ENCODE measurements around the gene BCL11B. TPM values are rescaled to one million over a fixed set of nuclear protein-coding genes. Genes with fewer than 3 reads are reported as not detected.

BCL11B gene
- total and polyA plus RNA-seq, 2 donors (not counting 1 experiment from before 2014, with no cell fraction given) = 0.33 to 0.42 TPM

DNA sequence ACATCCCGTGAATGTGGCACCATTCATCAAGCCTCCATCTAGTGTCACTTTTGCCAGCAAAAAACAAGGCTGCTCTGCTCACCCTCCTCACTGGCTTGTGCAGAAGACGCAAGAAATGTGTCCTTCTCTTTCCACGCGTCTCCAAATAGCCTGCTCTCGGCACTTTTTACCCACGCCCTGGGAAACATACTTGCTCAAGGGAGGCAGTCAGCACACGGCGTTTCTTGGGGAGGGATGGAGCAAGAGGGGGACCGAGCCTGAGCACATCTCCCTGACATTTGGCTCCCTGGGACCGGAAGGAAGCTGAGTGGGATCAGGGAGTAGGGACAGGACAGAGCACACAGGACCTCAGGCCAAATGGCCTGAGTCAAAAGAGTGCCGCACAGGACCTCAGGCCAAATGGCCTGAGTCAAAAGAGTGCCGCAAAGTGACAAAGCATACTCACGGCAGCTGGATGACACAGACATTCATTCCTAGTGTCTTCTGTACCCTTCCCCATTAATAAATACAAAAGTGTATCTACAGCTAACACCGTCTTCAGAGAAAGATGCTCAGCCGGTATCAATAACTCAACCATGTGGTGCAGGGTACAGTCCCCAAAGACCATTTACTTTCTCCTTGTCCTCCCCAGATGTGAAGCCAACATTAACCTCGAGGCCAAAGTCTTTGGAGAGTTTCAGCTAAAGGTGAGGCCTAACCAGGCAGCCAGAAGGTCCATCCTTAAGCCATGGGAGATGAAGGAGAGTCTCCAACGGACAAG, 7.1 kb downstream of the BCL11B start:
- TF ChIP-seq EZH2 (IDR thresholded peaks at IDR 0.05; ENCODE audit: borderline replicate concordance, insufficient read depth, low read depth, low read length, poor library complexity, severe bottlenecking) = no peak
- TF ChIP-seq, protein P1, sequence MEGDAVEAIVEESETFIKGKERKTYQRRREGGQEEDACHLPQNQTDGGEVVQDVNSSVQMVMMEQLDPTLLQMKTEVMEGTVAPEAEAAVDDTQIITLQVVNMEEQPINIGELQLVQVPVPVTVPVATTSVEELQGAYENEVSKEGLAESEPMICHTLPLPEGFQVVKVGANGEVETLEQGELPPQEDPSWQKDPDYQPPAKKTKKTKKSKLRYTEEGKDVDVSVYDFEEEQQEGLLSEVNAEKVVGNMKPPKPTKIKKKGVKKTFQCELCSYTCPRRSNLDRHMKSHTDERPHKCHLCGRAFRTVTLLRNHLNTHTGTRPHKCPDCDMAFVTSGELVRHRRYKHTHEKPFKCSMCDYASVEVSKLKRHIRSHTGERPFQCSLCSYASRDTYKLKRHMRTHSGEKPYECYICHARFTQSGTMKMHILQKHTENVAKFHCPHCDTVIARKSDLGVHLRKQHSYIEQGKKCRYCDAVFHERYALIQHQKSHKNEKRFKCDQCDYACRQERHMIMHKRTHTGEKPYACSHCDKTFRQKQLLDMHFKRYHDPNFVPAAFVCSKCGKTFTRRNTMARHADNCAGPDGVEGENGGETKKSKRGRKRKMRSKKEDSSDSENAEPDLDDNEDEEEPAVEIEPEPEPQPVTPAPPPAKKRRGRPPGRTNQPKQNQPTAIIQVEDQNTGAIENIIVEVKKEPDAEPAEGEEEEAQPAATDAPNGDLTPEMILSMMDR (IDR thresholded peaks at IDR 0.05) = no peak
- 46% methylated on average over 15 of the region's 17 CpGs for WGBS (ENCODE audit: insufficient coverage)

More for the DNA sequence above, 7.1 kb downstream of the BCL11B start:
- Mint-ChIP-seq H3K27ac (no peak overlapping the region), H3K4me3 (no peak overlapping the region), H3K9me3 (ENCODE audit: insufficient read depth) (no peaks in the 10 kb centered on the region), H3K27me3 (peaks cover 71% of the 10 kb centered on the region), H3K4me1 (peaks cover 13% of the 10 kb centered on the region)
- DNase-seq = no peak
- Histone ChIP-seq H3K36me3 (replicated peaks in 1 of 2; ENCODE audit: control extremely low read depth in 1 of 2, control insufficient read depth in 1 of 2, extremely low read depth in 1 of 2, insufficient read depth in 2 of 2, low read length in 1 of 2) (no peaks in the 10 kb centered on the region), H2AFZ (ENCODE audit: insufficient read depth, low read depth, low read length, poor library complexity, severe bottlenecking) (no peak overlapping the region), H3K9me3 (ENCODE audit: control extremely low read depth in 1 of 3, control insufficient read depth in 2 of 3, insufficient read depth in 1 of 3, low read length in 2 of 3) (peaks cover 0 to 4% (median 2%) of the 10 kb centered on the region in 3 donors), H3K27ac (ENCODE audit: low read length in 2 of 2) (no peak overlapping the region), H3K9ac (ENCODE audit: low read length) (no peak overlapping the region), H3K4me3 (ENCODE audit: control extremely low read depth in 1 of 5, extremely low read depth in 1 of 5, insufficient read depth in 1 of 5, low read depth in 2 of 5, low read length in 4 of 5) (no peak overlapping the region), H4K20me1 (ENCODE audit: control insufficient read depth, insufficient read depth, low read length, poor library complexity, severe bottlenecking) (no peaks in the 10 kb centered on the region), H3K4me1 (ENCODE audit: control insufficient read depth in 2 of 2, insufficient read depth in 2 of 2, low read length in 2 of 2) (peaks cover 5 to 9% of the 10 kb centered on the region in 2 donors), H3K79me2 (ENCODE audit: control insufficient read depth, insufficient read depth, low read length) (no peaks in the 10 kb centered on the region), H3K4me2 (replicated peaks; ENCODE audit: low read depth, low read length, poor library complexity, severe bottlenecking) (no peak overlapping the region), H3K27me3 (replicated peaks in 1 of 4; ENCODE audit: control extremely low read depth in 1 of 4, control insufficient read depth in 3 of 4, insufficient read depth in 4 of 4, low read length in 3 of 4) (peaks cover 0 to 64% (median 22%) of the 10 kb centered on the region in 4 experiments)
- no peak for ATAC-seq (ENCODE audit: low read depth)
- ChIA-PET POLR2A (no interaction called here), CTCF (interaction anchor here (0.8 kb wide), 1 partner anchor 12 kb away, joined by 3 read pairs; no protein-coding TSS in a partner anchor)
- intact Hi-C loops (cut with micrococcal nuclease) = no loop called here
